NCI-H2196 treated with DMSO at 0.1 percent for 48 hours (cell line): ENCODE data around the gene TBRG4.

ENCODE experiments used
- DNase-seq: peaks from one replicate; lab custom pipeline; 2025; ENCODE audit not compliant: unreplicated experiment; lab: John Stamatoyannopoulos, UW

TBRG4 gene

DNA sequence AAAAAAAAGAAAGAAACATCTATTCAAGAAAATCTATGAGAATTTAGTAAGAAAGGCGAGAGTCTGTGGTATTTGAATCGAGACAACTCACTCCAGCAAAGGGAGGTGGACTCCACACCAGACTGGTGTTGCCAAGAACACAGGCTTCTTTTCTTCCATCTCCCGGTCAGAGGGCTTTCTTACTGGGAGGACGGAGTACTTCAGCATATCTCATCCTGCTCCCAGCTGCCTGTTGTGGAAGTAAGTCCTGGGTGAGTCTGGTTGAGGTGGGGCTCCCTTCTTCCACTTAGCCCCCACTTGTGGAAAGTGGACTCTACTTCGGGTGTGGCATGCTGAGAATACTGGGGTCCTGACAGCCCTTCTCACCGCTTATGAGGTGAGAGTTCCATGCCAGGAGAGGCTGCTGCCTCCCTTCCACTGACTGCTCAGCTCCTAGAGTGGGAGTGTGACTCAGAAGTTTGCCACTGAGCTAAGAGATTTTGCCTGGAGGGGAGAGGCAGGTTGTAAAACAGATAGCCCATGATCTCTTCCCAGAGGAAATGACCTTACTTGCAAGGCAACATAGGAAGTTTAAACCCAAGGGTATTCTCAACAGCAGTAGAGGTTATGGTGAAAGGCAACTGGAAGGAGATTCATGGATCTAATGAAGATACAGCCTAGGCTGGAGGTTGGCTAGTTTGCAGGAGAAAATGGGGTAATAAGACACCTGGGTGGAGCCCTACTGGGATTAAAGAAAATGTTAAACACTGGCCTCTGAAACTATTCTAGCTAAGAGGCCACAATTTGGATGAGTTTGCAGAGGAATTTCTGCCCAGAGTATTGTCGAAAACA lies 19.2 kb downstream of the TBRG4 start:
- DNase-seq, result no peak

DNA sequence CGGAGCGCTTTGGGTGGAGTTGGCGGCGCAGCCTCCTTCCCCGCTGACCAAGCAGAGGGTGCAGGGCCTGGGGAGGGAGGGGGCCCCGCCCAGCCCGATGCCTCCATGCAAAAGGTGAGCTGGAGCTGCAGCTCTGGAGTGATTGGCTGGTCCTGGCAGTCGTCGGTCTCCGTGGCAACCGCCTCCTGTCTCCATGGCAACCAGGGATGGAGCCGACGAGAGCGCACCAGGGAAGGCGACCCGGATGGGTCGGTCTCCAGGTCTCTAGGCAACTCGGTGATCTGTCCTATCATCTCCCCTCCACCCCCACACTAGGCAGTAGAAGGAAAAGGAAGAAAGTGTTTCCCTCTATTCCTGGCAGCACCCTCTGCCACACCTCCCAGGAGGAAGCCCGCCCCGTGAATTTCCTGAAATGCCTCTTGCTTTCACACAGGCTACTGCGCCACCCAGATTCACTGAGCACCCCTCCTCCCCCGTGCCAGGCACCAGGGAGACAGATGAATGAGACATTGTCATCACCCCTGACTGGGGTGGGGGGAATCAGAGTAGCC lies 22.1 kb downstream of the TBRG4 start:
- DNase-seq, result peak; percentile 84

DNA sequence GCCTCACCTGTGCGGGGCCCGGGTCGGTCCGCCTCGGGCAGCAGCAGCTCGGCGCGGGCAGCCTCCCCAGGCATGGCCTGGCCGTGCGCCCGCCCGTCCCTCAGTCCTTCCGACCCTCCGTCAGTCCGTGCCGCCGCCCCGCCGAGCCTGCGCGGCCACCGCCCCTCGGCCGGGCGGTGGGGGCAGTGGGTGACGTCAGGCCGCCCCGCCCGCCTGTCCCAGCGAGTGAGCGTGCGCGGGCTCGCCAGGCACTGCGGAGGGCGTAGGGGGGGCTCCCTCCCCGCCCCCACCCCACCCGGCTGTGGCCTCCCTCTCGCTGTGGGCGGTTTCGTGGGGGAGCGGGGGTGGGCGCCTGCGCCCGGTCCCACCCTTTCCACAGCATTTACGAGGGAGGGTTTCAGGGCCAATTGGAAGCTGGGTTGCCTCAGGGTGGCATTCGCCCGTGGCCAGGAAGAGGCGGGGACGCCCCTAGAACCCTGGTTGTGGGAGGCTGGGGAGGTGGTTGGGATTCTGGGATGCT lies 22.6 kb downstream of the TBRG4 start, which contains the start of gene NACAD:
Gene NACAD, minus strand, starts transcription at position 149 of the 520 bp plus-strand sequence. Its CDS starts 75 bp downstream, at position 74.
- DNase-seq, result no peak

DNA sequence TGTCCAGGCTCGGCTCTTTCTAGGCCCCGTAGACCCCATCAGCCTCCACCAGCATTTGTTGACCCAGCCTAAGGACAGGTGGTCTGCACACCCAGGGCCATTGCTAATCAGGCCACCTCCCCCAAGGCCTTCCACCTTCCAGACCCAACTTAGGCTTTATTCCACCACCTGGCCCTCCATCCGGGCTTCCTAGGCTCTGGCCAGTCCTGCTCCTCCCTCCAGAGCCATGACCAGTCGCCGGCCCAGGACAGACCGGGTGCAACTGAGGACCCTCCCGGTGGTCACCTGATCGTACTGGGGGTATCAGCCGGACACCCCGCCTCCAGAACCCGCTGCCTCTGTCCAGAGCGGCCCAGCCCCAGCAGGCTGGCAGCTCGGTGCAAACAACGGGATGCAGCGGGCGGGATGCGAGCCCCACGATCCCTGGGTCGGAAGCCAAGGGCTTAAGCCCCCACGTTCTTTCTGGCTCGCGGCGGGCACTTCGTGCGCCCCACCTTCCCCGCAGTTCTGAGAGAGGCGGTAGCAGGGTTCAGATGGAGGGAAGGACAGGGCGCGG lies 23.3 kb downstream of the TBRG4 start:
- no peak for DNase-seq

DNA sequence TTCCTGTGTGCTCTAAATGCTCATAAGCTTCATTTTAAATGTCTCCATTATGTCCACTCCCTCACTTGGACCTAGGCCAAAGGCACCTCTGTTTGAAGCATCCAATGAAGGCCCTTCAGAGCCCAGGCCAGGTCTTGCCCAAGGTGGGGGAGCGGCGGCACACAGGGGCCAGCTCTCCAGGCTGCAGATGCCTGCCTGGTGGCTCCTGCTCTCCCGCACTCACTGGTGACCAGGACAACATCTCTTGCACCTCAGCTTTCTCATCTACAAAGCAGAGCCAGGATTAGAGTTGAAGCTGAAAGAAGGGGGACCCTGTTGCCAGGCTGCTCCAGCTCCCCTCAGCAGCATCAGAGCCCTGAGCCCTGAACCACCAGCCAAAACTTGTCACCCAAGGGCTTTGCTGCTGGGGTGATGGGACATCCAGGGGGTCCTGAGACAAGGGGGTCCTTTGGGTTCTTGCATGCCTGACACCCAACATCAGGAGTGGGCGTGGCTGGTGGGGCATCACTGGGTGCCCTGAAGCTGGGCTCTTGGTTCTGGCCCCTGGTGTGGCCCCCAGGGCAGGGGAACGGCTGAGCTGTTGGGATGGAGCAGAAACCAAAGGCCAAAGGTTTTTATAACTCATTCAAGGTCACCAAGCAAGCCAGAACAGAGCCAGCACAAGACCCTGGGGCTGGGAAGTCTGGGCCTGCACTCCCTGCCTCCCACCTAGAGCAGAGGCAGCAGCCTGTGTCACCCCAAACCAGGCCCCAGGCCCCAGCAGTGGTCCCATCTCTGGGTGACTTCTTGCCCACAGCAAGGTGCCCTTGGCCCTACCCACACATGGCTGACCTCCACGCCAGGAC lies 24.0 kb downstream of the TBRG4 start:
- DNase-seq, result no peak

DNA sequence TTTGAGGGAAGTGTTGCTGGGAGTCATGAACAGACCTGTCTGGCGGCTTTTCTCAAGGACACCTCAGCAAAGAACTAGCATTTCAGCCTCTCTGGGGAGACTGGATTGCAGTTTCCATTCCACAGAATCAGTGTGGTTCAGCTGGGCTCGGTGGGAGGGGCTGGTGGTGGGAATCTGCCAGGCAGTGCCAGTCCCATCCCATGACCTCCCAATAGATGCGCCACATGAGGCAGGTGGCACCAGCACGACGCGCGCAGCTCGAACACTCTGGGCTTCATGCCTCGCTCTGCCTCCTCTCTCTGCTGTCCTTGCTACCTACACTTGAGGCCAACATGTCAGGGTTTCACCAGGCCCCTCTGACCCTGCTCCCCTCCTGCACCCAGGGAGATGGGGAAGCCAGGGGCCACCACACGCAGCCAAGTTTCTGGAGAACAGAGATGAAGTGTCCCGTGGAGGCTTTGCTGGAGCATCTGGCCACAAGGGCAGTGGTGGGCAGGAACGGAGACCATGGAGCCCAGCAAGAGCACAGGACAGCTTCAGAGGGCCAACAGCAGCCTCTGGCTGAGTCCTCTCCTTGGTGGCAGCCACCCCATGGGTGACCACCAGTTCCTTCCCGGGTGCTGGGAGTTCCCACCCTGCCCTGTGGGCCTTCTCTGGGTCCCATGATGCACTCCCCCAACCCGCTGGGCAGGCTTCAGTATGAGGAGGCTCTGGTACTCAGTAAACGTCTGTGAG lies 25.0 kb downstream of the TBRG4 start:
- no peak for DNase-seq

DNA sequence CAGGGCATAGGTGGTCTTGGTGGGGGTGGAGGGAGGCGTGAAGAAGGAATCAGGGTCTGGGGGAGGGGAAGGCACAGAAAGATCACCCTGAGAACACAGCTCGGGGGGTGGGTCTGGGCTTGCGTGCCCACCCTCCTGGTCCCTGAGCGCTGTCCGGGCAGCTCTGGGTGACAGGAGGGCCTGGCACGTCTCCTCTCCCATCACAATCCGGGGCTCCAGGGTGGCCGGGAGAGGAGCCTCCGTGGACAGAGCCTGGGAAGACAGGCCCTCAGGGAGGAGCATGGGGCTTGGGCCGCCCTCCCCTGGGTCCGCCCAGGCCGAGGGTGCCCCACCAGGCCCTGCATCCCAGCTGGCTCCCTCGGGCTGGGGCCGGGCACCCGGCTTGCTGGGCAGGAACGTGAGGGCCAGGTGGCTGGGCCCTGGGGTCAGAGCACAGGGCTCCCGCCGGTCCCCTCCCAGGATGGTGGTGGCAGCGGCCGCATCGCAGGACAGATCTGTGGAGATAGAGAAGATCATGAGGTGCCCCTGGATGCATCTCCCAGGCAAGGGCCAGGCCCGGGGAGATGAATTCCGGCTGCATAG lies 25.8 kb downstream of the TBRG4 start:
- no peak for DNase-seq

DNA sequence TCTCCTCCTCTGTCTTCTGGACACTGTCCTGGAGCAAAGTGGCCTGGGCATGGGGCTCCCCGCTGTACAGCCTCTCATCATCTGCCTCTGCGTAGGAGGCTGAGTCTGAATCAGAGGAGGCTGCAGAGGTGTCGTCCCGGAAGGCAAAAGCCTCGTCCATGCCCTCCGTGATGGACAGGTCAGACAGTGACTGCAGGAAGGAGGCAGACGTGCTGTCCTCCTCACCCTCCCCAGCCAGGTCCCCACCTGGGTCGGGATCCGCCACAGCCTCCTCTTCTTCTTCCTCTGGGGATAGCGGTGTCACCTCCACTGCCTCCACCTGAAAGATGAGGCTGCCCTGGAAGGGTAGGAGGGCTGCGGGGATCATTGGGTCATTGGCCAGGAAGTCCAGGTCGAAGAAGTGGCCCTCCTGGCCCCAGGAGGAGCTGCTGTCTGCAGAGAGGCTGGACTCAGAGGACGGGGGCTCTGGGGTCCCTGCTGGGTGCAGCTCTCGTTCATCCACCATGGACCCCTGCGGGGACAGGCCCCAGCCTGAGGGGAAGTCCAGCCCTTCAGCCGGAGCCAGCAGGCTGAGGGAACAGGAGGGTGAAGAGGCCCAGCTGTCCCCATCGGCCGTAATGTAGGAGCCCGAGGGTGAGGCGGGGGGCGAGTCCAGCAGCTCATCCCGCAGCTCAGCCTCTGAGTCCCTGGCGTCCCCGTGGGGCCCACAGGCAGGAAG lies 26.4 kb downstream of the TBRG4 start:
- no peak for DNase-seq

DNA sequence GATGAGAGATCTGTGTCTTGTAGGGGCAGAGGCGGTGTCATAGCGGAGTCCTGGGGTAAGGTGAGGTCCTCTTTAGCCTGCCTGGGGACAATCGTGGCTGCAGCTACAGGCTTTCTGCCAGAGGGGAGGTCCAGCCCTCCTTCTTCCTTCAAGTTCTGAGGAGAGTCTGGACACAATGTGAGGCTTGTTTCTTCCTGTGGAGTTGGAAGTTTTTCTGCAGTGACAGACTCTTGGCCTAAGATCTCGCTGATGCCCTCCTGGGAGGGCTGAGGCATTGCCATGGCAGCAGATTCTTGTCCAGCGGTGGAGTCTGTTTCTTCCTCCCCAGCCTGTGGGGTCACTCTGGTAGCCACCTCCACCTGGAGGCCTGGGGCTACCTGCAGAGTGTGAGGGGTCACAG lies 27.2 kb downstream of the TBRG4 start:
- no peak for DNase-seq

DNA sequence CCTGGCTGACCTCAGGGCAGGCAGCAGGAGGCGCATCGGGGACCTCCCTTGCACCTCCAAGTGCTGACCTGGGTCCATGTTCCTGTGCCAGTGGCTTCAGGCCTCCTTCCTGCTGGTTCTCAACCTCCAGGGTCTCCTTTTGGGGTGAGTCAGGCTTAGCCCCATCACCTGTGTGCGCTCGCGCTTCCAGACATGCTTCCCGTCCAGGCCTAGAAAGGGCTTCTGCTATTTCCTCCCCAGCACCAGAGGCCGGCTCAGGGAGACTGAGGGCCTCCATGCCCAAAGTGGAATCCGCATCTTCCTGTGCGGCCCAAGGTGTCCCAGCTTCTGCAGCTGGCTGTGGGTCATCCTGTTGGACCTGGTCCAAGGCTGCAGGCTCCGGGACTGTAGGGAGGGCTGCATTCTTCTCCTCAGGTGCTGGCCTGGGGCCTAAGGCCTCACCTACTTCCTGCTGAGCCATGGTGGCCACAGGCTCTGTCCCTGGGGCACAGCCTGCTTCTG lies 28.6 kb downstream of the TBRG4 start:
- no peak for DNase-seq

DNA sequence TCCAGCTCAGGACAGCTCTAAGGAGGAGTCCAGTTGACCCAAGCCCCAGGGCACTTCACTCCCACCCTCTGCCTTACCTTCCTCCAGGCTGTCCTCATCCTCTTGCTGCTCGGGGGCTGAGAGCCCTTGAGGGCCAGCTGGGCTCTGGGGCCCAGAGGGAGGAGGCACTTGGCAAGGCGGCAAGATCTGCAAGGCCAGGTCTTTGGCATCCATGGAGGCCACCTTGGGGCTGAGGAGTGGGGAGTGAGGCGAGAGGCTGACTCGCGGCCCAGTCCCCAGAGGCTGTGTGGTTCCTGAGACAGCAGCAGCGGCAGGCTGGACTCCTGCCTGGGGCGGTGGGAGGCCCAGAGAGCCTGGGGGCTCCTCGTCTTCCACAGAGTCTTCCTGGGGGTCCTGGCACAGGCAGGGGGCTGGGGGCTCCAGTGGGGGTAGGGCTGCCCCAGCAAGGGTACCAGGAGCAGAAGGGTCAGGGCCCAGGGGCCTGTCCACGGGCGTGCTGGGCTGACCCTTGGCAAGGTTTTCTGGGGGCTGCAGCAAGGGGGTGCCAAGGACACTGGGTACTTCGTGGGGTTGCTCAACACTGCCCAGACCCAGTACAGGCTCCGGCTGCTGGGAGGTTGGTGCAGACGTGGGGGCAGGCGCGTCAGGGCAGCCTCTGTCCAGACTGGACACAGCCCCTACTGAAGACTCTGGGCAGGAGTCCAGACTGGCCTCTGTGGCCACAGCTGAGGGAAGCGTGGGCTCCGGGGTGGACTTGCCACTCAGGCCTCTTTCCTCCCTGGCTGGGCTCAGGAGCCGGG lies 29.3 kb downstream of the TBRG4 start:
- DNase-seq, result no peak

DNA sequence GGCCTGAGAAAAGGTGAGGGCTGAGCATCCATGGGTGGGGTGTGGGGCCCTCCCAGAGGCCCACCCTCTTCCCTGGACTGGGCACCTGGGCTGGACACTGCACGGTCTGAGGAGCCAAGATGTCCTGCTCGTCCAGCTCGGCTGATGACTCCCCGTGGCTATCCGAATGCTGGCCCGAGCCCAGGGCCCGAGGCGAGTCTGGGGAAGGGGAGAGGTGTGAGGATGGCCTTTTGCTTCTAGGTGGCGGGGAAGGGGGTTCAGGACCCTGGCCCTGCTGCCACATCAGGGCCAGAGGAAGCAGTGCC lies 29.9 kb downstream of the TBRG4 start:
- no peak for DNase-seq

DNA sequence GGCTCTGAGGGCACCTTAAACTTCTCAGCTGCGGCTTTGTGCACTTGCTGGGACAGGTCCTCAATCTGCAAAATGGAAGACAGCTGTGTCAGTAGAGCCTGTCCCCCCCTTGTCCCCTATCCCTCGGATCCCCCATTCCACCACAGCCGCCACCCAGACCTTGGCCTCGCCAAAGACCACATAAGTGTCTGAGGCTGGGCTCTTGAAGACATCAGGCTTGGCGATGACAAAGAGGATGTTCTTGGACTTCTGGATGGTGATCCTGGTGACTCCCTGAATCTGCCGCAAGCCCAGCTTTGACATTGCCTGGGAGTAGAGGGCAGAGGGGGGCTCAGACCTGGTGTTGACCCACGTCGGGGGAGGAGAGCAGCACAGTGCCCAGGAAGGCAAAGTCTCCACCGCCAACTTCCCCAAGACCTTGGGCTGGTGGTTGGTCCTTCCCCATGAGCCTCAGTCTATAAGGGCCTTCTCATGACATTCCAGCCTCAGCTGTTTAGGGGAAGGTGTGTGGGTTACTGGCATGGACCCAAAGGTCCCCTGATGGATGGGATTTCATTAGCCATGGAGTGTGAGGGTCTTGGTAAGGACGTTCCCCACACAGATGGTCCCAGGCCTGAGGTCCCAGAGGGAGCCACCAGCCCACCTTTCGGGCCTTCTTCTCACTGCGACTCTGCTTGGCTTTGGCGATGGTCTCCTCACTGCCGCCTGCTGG lies 30.4 kb downstream of the TBRG4 start:
- DNase-seq, result no peak

DNA sequence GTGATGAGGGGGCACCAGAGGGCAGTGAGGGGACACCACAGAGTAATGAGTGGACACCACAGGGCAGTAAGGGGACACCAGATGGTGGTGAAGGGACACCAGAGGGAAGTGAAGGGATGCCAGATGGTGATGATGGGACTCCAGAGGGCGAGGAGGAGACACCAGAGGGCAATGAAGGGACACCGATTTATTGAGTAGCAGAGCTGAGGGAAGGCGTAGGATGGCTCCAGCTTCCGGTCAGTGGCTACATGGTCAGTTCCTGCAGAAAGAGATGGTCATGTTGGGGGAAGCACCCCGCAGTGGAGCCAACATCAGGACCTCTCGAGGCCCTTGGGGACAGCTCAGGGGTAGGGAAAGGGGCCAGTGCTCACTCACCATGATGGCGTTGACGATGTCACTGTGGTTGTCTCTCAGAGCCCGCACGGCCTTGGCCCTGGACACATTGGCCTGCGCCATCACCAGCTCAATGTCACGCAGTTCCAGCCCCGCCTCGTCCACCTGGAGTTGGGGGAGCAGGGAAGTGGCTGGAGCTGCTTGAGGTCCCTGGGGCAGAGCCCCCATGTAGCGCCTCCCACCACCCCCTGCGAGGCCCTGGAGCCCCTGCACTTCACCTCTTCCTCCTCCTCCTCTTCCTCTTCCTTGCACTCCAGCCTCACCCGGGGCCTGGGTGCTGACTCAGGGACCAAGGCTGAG lies 31.1 kb downstream of the TBRG4 start:
- DNase-seq, result no peak

DNA sequence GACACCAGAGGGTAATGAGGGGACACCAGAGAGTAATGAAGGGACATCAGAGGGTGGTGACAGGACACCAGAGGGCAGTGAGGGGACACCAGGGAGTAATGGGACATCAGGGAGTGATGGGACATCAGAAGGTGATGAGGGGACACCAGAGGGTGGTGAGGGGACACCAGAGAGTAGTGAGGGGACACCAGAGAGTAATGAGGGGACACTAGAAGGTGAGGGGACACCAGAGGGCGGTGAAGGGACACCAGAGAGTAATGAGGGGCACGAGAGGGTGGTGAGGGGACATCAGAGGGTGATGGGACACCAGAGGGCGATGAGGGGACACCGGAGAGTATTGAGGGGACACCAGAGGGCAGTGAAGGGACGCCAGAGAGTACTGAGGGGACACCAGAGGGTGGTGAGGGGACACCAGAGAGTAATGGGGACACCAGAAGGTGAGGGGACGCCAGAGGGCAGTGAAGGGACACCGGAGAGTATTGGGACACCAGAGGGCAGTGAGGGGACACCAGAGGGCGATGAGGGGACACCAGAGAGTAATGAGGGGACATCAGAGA lies 33.3 kb downstream of the TBRG4 start:
- no peak for DNase-seq

DNA sequence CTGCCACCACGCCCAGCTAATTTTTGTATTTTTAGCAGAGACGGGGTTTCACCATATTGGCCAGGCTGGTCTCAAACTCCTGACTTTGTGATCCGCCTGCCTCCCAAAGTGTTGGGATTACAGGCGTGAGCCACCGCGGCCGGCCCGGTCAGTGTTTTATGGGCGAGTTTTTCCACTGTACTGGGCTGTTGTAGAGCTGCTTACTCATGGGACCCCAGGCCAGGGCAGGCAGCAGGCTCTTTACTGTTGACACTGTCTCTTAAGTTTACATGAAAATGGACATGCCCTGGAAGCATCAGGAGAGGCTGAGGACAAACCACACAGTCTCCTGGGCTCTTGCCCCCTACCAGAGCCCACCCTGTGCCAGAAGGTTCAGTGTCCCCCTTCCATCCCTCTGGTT lies 33.9 kb downstream of the TBRG4 start:
- no peak for DNase-seq

DNA sequence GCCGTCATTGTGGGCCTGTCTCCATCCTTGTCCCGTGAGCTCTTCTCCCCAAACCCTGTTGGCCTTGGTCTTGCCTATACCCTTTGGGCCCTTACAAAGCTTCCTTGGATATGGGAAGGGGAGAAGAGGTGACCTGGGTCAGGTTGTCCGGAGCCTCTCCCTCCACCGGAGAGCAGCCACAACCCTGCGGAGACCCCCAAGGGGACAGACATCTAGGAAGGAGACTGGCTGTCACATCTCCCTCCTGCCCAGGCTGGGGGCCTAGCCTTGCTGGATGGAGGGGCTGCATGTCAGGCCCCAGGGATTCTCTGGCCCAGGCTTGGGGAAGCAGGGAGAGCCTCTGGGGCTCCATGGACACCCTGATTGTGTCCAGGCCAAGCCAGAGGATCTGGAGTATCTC lies 34.6 kb downstream of the TBRG4 start:
- DNase-seq, result no peak
